ENCODE data around the gene PCDH19.

PCDH19 gene

GRCh38 chrX:100297728-100298127 is 112.3 kb downstream of the PCDH19 start:
- DNase-seq (ENCODE audit: low read depth): no peak

GRCh38 chrX:100296183-100296753 is 113.8 kb downstream of the PCDH19 start:
- no peak for DNase-seq (ENCODE audit: low read depth)

- no peak for DNase-seq (ENCODE audit: low read depth)
Measured at GRCh38 chrX:100294965-100295364, 115.1 kb downstream of the PCDH19 start.

GRCh38 chrX:100289066-100289558 is 121.0 kb downstream of the PCDH19 start:
- DNase-seq (ENCODE audit: low read depth): no peak

GRCh38 chrX:100277231-100277630 is 132.8 kb downstream of the PCDH19 start:
- no peak for DNase-seq (ENCODE audit: low read depth)

GRCh38 chrX:100274916-100275315 is 135.2 kb downstream of the PCDH19 start:
- no peak for DNase-seq (ENCODE audit: low read depth)

GRCh38 chrX:100265179-100265578 is 144.9 kb downstream of the PCDH19 start:
- DNase-seq (ENCODE audit: low read depth): no peak

GRCh38 chrX:100264200-100264599 is 145.9 kb downstream of the PCDH19 start:
- no peak for DNase-seq (ENCODE audit: low read depth)

- DNase-seq (ENCODE audit: low read depth): no peak
Measured at GRCh38 chrX:100263650-100264049, 146.4 kb downstream of the PCDH19 start.

GRCh38 chrX:100248885-100249493 is 161.1 kb downstream of the PCDH19 start:
- no peak for DNase-seq (ENCODE audit: low read depth)

- no peak for DNase-seq (ENCODE audit: low read depth)
Measured at GRCh38 chrX:100247826-100248225, 162.2 kb downstream of the PCDH19 start.

- DNase-seq (ENCODE audit: low read depth): no peak
Measured at GRCh38 chrX:100244681-100245080, 165.4 kb downstream of the PCDH19 start.
